Gastrocnemius medialis (tissue), 4 donors: Measurements from ENCODE around the gene TCF12.

Source experiments
- CTCF ChIP-seq, 5 experiments: fragments of 450-650 bp in 3 of 5; fragments of 200-600 bp in 2 of 5; sonication (generic) in 2 of 5; IDR thresholded peaks in 4 of 5; conservative IDR thresholded peaks in 1 of 5; 1 replicate in 4 of 5; 2 replicates in 1 of 5; pipeline ENCODE4 v1.5.1; 2016 to 2019; ENCODE audit warnings: antibody characterized with exemption in 5 of 5, mild to moderate bottlenecking in 3 of 5, moderate library complexity in 3 of 5
- POLR2A ChIP-seq, 2 donors: fragments of 450-650 bp; IDR thresholded peaks; one replicate each; pipeline ENCODE4 v1.6.1; 2017; ENCODE audit warnings: antibody characterized with exemption in 2 of 2, mild to moderate bottlenecking in 2 of 2, moderate library complexity in 2 of 2

DNA sequence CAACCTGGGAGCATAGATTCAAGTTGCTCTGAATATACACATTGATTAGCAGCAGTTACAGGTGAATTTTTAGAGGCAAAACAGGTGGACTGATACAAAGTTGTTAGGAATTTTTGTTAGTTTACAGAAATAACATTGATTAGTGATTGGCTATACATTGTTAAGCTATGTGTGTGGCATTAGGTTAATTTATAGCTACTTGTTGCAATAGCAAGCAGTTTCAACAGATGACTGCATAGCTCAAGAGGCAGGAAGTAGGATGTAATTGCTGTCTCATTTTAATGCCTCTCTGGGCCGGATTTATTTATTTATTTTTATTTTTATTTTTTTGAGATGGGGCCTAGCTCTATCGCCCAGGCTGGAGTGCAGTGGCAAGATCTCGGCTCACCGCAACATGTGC is 99.7 kb downstream of the TCF12 start:
- TF ChIP-seq CTCF (IDR thresholded peaks at IDR 0.05 in 4 of 5, conservative IDR thresholded peaks at IDR 0.05 in 1 of 5) (no peak), POLR2A (IDR thresholded peaks at IDR 0.05) (no peak)
